GM19467 (cell line): ENCODE measurements around the gene ATG5.
A peak's percentile ranks its signal among the peaks of the same experiment; 100 is the strongest.
"Not testable (repeated sequence)": the region's sequence is repeated elsewhere in the genome, so short reads cannot be mapped to it uniquely, and the experiment has no call there.

Experiments
- ATAC-seq: cut with Tn5 transposase; IDR thresholded peaks from one replicate; pipeline ENCODE4 v1.9.1; 2021; ENCODE audit warnings: mild to moderate bottlenecking, moderate library complexity; ENCODE audit not compliant: unreplicated experiment

The ATG5 gene

DNA sequence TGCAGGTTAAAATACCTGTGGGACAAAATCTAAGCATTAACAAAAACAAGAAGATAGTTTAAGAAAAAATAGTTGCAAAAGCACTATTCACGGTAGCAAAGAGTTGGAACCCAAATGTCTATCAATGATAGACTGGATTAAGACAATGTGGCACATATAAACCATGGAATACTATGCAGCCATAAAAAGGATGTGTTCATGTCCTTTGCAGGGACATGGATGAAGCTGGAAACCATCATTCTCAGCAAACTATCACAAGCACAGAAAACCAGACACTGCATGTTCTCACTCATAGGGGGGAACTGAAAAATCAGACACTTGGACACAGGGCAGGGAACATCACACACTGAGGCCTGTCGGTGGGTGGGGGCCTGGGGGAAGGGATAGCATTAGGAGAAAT, 65.8 kb downstream of the ATG5 start:
- ATAC-seq, result not testable (repeated sequence)

DNA sequence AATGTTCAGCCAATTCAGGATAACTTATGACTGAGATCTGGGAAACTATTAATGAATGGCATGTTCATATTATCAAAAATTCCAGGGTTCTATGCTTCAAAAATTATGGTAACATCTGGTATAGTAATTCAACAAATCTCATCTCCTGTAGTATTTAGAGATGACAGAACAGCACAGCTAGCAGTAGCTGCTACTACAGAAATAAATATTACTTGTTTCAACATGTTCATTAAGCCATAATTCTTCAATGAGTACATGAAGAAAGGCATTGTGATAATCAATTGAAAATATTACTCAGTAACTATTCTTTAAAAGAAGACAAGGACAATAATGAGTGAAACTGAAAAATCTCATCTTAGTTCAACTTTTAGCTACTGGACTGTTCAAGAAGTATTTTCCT, 66.8 kb downstream of the ATG5 start:
- no peak for ATAC-seq

- ATAC-seq, result no peak
These were observed 68.4 kb downstream of the ATG5 start for GRCh38 chr6:106257195-106257594.

GRCh38 chr6:106256201-106256968, 69.2 kb downstream of the ATG5 start:
- ATAC-seq, result no peak

GRCh38 chr6:106255306-106255705, 70.3 kb downstream of the ATG5 start:
- no peak for ATAC-seq

- no peak for ATAC-seq
These were observed 70.9 kb downstream of the ATG5 start for GRCh38 chr6:106254636-106255035.

DNA sequence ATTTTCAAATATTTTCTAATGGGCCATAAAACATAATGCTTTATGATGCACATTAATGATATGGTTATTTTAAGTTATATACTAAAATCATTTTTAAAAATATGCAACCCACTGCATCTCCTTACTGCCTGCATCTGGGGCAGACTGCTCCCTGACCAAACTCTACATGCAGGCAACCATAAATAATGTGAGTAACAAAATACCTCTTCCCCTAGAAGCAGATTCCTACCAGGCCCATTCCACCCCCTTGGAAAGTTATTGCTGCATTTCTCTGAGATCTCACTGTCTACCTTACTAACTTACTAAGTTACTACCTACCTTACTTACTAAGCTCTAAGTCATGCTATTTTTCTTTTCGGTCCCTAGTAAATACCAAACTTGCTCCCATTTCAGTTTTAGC, 71.8 kb downstream of the ATG5 start:
- ATAC-seq, result no peak

GRCh38 chr6:106253172-106253571, 72.4 kb downstream of the ATG5 start:
- no peak for ATAC-seq

GRCh38 chr6:106252687-106253086, 72.9 kb downstream of the ATG5 start:
- ATAC-seq, result no peak

GRCh38 chr6:106251531-106252255, 73.9 kb downstream of the ATG5 start:
- not testable (repeated sequence) for ATAC-seq

DNA sequence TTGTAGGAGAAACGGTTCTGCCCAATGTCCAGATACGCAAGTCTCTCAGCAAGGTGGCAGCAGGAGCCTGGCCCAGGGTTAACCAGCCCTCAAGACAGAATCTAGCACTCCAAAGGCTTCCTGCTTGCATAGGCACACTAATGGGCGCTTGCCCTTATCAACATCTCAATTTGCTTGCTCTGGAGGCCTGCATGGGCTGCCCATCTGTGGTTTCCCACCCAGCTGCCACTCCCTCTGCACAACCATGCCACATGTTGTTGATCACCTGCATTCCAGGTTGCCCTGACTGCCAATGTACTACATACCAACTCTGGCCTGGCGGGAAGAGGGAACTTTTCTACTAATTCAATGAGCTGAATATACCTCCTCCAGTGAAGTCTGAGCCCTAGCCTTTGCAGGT, 74.6 kb downstream of the ATG5 start:
- ATAC-seq, result no peak

DNA sequence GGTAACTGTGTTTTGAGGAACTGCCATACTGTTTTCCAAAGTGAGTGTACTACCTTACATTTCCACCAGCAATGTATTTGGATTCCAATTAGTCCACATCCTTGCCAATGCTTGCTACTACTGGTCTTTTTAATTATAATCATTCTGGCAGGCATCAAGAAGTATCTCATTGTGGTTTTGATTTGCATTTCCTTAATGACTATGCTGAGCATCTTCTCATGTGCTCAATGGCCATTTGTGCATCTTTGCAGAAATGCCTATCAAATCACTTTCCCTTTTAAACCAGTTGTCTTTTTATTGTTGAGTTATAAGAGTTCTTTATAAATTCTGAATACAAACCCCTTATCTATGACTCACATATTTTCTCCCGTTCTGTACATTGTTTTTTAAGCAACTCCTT, 75.9 kb downstream of the ATG5 start:
- no peak for ATAC-seq

DNA sequence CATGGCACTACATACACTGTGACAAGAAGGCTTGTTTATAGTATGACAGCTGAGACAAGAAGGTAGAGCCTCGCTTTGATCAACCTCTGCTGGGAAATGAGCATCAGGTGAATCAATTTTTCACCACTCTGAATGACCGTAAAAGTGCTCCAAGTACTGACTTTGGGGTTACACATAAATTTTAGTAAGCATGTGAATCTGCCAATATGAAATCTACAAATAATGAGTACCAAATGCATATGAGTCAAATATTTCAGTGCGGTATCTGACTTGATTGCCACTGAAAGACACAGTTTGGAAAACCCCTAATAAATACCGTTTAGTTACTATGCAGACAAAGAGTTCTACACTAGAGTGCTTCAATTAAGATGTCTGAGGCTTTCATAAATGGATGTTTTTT, 77.8 kb downstream of the ATG5 start:
- ATAC-seq, result peak; percentile 33

- ATAC-seq, result peak; percentile 47
These were observed 78.3 kb downstream of the ATG5 start for GRCh38 chr6:106247293-106247692.

DNA sequence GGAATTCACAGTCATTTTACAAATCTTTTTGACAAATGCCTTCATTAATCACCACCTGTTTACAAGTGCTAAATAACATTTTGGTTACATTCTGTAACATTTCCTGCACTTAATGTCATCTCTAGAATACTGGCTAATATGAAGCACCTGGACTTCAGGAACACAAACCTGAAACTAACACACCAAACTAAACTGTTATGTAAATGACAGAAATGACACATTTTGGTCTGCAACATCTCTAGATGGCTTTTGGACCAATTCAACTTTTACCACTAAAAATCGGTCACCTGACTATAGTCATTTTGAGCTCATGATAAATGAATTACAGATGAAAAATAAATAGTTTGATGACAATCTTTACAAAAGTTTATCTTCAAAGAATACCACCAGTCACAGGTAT, 80.6 kb downstream of the ATG5 start:
- ATAC-seq, result peak; percentile 52

DNA sequence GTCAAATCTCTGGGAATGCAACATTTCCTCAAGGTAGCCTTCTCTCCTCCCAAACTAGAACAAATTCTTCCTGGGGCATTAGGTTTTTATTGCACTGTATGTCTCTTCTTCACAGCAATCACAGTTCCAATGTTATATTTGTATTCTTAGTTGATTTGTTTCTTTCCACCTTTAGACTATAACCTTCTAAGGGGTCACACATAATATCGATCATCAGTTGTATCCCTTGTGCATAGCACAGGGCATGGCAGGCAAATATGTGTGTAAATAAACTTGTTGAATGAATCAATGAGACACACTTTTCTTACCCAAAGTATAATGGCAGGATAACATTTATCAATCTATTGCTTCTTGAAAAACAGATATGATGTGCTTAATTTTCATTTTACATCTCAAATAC, 81.0 kb downstream of the ATG5 start:
- ATAC-seq, result no peak

DNA sequence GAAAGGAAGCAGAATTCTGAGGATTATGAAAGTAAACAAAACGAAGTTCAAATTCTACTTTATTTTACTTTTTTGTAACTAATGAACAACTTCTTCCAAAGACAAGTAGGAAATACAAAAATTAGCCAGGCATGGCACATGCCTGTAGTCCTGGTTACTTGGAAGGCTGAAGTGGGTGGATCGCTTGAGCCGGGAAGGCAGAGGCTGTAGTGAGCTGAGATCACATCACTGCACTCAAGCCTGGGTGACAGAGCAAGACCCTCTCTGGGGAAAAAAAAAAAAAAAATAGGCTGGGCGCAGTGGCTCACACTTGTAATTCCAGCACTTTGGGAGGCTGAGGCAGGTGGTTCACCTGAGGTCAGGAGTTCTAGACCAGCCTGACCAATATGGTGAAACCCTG, 82.3 kb downstream of the ATG5 start:
- no peak for ATAC-seq

DNA sequence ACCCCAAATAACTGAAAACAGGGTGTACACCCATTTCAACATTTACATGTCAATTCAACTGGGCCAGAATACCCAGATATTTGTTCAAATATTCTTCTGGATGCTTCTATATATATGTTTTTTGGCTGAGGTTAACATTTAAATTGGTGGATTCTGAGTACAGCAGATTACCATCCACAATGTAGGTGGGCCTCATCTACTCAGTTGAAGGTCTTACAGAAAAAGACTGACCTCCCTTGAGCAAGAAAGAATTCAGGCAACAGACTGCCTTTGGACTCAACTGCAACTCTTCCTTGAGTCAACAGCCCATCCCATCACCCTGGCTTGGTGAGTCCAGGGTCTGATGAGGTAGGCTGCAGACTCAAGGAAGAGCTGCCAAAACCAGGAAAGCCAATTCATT, 84.1 kb downstream of the ATG5 start:
- no peak for ATAC-seq

DNA sequence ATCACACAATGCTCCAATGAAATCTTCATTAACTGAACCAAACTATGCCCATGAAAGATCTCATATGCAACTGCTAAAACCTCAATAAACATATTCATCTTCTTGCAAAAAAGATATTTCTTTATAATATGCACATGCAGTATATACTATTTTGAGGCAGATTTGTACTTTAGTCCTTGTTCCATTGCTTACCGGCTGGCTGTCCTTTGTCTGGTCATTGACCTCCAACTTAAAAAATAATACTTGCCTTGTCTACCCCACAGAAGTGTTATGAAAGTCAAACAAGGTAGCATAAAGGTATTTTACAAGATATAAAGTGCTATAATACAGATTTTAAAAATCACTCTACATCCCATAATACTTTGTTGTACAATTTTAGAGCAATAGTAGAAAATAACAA, 88.3 kb downstream of the ATG5 start:
- ATAC-seq, result no peak

DNA sequence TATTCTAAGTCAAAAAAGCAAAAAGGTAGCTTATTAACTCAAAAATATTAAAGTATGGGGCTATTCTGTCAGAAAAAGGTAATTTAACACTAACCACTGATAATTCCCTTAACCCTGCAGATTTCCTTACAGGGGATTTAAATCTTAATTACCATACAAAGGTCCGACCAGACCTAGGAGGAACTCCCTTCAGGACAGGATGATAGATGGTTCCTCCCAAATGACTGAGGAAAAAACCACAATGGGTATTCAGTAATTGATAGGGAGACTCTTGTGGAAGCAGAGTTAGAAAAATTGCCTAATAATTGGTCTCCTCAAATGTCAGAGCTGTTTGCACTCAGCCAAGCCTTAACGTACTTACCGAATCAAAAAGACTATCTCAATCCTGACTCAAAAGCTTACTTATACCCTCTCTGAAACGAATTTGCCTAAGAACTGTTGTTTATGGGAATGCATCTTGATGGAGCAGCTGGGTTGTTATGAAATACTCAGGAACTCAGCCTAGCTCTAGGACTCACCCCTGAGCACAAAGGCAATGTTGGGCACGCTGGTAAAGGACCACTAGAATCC, 95.6 kb downstream of the ATG5 start:
- not testable (repeated sequence) for ATAC-seq

DNA sequence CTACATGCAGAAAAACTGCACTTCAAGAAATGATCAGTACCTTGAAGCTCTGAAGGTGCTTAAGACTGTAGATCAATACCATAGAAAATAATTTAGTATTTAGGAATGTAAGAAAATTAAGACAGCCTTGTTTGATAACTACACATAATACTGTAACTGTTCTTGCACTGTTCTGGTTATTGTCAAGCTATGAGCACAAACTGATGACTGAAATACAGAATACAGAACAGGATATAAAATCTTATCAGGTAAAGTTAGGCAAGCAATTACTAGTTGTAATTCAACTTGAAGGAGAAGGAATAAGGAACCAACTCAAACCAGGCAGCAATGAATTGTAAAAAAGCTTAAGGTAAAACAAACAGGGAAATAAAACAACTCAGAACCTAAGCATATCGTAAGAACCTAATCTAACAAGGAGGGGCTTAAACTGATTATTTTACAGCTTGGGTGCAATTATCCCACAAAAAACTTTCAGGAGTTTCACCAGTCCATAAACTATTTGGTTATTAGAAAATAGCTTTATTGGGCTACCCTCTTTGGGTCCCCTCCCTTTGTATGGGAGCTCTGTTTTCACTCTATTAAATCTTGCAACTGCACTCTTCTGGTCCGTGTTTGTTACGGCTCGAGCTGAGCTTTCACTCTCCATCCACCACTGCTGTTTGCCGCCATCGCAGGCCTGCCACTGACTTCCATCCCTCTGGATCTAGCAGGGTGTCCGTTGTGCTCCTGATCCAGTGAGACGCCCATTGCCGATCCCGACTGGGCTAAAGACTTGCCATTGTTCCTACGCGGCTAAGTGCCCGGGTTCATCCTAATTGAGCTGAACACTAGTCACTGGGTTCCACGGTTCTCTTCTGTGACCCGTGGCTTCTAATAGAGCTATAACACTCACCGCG, 97.7 kb downstream of the ATG5 start:
- no peak for ATAC-seq
